Endometrial microvascular endothelial cells (primary cell): ENCODE measurements around the gene CMTR1. TPM values are rescaled to one million over a fixed set of nuclear protein-coding genes. Genes with fewer than 3 reads are reported as not detected.

Source experiments
- in situ Hi-C: cut with HindIII; loops from 2 replicates; pipeline ENCODE4 v1.10.0; 2017; ENCODE audit warnings: low sequenced_read_pairs, low pct_unique_long_range_greater_than_20kb; ENCODE audit errors: inconsistent ontology term
- total RNA-seq: library from RNA; depleted of rRNA; stranded (reverse); fragments of >200 nt; gene quantifications from one replicate; pipeline ENCODE4 v1.2.3, GENCODE V29; 2015; ENCODE audit errors: inconsistent ontology term

CMTR1 gene
- total RNA-seq, 1 donor from 2014 or later = 35.6 TPM

- in situ Hi-C loops = no loop called here
These were observed 69.8 kb downstream of the CMTR1 start for GRCh38 chr6:37502703-37503291.

- in situ Hi-C loops = no loop called here
These were observed 70.4 kb downstream of the CMTR1 start for GRCh38 chr6:37503309-37503965.

- in situ Hi-C loops = no loop called here
These were observed 71.0 kb downstream of the CMTR1 start for GRCh38 chr6:37504024-37504423.

GRCh38 chr6:37506479-37506878 is 73.5 kb downstream of the CMTR1 start:
- in situ Hi-C loops = no loop called here

GRCh38 chr6:37507077-37507476 is 74.1 kb downstream of the CMTR1 start:
- in situ Hi-C loops = no loop called here

GRCh38 chr6:37507690-37508421 is 74.8 kb downstream of the CMTR1 start:
- in situ Hi-C loops = no loop called here

GRCh38 chr6:37511201-37511600 is 78.2 kb downstream of the CMTR1 start:
- in situ Hi-C loops = no loop called here

GRCh38 chr6:37511910-37512399 is 78.9 kb downstream of the CMTR1 start:
- in situ Hi-C loops = no loop called here

GRCh38 chr6:37512400-37513011 is 79.5 kb downstream of the CMTR1 start:
- in situ Hi-C loops = no loop called here

GRCh38 chr6:37513155-37513554 is 80.1 kb downstream of the CMTR1 start:
- in situ Hi-C loops = no loop called here

- in situ Hi-C loops = no loop called here
These were observed 80.6 kb downstream of the CMTR1 start for GRCh38 chr6:37513576-37513975.

GRCh38 chr6:37514321-37514771 is 81.3 kb downstream of the CMTR1 start:
- in situ Hi-C loops = no loop called here

GRCh38 chr6:37514837-37515236 is 81.8 kb downstream of the CMTR1 start:
- in situ Hi-C loops = no loop called here

GRCh38 chr6:37515712-37516075 is 82.7 kb downstream of the CMTR1 start:
- in situ Hi-C loops = no loop called here

GRCh38 chr6:37516076-37516919 is 83.3 kb downstream of the CMTR1 start:
- in situ Hi-C loops = no loop called here

GRCh38 chr6:37516920-37517405 is 83.9 kb downstream of the CMTR1 start:
- in situ Hi-C loops = no loop called here

GRCh38 chr6:37517411-37517812 is 84.4 kb downstream of the CMTR1 start:
- in situ Hi-C loops = no loop called here

- in situ Hi-C loops = no loop called here
These were observed 85.1 kb downstream of the CMTR1 start for GRCh38 chr6:37518116-37518515.

- in situ Hi-C loops = no loop called here
These were observed 86.4 kb downstream of the CMTR1 start for GRCh38 chr6:37519461-37519860.
